CD4-positive, alpha-beta T cell treated with Interleukin-6 at 100 ng/mL for 8 hours (primary cell): ENCODE measurements around the gene THSD4.

ENCODE experiments used
- DNase-seq: peaks from one replicate; pipeline ENCODE4 v3.0.0-alpha.2; 2020; ENCODE audit warnings: mixed read lengths, low spot score

The THSD4 gene

DNA sequence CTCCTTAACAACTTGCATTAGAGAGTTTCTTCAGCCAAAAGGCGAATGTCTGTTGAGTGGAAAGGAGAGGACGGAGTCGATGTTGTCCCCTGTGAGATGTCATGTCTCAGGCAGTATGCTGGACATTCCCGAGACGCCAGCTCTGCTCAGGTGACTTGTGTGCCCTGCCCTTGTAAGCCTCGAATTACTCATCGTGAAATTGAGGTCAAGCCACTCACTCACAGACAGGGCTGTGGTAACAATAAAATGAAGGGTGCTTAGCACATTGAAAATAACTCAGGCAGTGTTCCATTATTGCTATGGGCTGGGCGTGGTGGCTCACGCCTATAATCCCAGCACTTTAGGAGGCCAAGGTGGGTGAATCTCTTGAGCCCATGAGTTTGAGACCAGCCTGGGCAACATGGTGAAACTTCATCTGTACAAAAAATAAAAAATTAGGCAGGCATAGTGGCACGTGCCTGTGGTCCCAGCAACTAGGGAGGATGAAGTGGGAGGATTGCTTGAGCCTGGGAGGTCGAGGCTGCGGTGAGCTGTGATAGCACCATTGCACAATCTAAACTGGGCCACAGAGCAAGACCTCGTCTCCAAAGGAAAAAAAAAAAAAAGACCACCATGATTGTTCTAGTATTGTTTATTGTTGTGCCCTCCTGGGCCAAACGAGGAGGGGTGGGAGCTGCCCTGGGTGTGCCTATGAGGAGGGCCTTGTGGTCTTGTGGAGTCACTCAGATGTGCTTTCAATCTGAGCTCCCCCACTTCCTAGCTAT lies 214.4 kb downstream of the THSD4 start:
- no peak for DNase-seq

DNA sequence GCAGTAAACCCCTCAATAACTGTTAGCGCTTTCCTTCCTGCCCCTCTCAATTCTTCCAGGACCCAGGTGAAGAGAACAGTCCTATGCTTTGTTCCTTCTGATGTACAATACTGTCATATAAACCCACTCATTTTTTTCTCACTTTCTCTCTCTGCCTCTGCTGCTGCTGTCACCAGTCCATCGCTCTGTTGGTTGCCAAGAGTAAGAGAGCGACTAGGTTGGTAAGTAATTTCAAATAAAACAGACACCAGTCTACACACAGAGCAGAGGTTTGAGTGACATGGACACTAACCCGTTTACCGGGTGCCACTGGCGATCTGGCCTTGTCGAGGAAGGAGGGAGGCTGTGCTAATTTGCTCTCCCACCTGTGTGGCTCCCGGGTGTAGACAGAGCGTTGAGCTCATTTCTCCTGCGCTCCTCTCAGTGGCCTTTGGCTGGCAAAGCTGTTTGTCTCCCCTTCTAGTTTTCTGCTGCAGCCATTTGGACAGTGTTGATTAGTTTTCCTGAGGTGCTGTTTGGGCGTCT lies 215.4 kb downstream of the THSD4 start:
- no peak for DNase-seq

DNA sequence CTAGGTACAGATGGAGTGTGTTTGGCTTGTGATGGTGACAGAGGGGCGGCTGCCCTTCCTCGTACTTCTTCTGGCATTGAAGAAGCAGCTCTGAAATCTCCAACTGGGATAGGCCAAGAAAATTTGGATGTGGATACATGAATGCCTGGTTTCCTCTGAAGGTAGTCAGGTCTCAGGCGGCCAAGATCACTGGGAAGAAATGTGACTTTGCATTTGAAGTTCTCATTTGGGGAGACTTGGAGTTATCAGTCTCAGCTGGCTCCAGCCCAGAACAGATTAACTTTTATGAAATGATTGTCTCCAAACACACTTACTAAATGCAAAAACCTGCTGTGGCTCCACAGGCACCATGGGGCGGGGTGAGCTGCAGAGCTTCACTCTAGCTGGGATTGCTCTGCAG lies 215.9 kb downstream of the THSD4 start:
- DNase-seq = no peak

DNA sequence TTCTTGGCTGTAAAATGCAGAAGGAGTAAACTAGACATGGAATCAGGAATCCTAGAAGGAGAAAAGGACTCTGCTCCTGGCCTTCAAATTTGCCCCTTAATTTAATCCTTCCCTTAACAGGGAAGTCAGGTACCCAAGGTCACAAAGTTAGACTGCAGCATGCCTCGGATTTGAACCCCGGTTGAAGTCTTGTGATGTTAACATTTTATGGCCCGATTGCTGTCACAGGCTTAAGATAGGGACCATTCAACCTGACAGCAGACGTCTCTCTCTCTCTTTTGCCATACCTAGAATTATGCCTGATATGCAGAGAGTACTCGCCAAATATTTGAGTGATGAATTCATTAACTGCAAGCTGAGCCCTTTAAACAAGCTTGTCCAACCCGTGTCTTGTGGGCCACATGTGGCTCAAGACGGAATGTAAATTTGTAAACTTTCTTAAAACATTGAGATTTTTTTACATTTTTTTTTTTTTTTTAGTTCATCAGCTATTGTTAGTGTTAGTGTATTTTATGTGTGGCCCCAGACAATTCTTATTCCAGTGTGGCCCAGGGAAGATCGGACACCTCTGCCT lies 217.2 kb downstream of the THSD4 start:
- DNase-seq = no peak

DNA sequence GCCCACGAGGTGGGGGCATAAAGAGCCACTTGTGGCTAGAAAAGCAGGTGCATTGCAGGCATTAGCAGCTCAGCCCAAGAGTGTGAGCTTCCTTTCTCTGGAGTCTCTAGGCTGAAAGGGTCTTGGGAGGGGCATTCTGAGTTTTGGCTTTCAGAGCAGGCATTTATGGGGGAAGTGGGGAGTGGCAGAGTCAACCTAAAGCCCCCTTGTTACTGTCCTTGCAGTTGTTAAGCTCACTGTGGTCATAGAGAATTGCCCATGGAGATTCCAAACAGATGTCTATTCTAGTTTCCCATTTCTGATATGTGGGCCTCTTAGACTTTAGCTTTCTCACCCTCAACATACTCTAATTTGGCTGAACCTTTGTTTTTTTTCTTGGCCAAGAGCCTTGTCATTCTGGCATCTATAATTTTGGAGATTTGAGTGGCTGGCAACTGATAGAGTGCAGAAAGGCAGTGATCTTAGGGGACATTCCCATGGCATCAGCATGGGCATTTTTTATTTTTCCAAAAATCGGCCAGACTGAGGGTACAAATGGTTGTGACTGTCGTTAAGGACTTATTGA lies 217.9 kb downstream of the THSD4 start:
- no peak for DNase-seq

DNA sequence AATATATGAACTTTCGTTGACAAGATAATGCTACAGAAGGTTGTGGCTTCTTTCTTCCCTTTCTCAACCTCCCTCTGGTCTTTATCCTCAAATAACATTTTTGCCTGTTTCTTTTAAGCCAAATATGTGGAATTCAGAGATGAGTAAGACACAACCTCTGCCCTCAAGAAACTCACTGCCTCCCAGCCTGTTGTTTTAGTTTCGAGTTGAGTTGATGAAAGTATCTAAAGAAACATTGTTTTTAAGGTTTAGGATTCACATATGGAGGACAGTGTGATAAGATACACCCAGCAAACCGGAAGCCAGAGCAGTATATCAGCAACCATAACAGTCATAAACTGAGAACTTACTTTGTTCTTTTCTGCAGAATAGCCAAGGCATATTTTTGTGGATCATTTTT lies 218.6 kb downstream of the THSD4 start:
- no peak for DNase-seq

DNA sequence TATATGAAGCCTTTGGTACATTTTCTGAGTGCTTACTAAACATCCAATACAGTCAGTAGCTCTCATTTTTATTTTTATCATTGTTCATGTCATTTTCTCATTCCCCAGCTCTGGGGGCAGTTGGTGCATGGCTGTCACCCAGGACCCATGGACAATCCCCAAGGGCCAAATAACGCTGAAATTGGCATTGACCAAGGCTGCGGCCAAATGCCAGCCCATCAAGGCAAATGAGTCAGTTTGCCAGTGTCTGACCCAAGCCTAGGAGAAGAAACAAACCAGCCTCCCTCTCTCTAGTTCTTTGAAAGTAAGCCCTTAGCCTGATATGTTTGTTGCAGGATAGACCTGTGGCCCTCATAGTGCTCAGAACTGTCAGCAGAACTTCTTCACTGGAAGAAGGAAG lies 219.2 kb downstream of the THSD4 start:
- DNase-seq = no peak

DNA sequence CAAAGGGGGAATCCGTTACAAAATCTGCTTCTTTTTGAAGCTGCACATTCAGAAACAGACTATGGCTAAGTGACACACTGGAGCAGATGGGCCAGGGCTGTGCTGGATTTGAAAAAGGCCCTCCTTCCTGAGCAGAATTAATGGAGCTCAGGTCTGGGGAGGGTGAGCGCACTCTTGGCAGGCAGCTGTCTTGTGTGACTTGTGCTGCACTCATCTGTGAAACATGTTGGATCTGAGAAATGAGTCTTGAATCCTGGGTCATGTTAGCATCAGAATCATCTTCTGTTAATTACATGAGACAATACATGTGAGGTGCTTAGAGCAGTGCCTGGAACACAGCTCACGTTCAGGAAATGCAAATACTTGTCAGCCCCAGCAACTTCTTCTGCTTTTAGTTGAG lies 219.6 kb downstream of the THSD4 start:
- no peak for DNase-seq

DNA sequence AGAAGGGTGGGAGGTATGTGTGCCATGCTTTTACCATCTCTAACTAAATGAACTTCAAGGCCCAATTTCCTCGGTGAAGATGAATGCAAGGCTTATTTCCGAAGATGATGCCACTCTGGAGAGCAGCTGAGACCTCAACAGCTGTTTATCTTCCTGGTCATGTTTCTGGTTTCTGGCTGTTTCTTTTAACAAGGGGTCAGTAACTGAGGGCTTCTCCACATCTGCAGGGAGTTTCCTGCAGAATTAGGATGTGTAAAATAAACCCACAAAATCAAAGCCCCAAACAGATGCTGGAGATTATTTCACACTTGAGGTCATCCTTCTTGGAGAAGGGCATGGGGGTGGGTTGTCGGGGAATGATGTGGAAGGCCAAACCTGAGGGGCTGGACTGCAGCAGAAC lies 220.3 kb downstream of the THSD4 start:
- DNase-seq = no peak

DNA sequence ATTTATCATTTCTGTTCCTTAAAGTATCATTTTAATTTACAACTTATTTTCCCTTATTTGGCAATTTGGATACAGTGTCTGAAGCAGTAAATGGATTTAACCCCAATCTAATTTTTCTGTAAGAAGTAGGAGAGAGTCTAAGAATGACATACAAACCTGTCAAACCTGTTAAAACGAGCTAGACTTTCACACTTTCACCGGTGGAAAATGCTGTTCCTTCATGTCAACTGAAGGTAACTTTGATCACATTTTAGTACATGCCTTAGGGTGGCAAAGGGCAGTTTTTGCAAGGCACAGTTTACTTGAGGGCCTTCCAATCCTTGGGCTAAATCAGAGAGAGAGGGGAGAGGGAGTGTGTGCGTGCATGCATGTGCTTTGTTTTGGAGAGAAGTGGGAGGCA lies 221.4 kb downstream of the THSD4 start:
- DNase-seq = no peak

DNA sequence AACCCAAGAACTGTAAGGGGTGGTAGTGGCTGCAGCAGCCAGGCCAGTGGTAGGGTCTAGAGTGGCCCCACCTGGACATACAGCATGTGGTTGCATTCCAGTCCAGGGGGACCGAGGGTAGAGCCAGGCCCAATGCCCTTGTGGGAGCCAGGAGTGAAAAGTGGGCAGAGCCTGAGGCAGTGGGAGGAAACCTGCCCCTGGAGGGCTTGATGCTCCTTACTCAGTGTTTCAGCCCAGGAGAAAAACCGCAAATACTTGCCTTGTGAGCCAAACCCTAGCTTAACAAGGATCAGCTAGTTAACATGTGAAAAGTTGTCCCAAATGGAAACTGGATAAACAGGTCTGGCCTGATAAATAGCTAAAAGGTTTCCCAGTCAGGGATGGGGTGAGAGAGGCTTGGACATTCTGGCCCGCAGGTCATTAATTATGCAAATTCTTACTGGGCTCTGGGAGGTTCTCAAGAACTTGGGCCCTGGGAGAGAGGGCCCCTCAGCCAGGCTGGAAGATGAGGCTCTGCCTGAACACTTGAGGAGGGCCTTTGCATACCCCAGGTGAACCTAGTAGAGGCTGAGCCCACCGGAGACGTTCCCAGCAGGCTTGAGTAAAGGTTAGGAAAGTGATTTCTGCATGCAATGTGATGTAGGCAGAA lies 222.1 kb downstream of the THSD4 start:
- no peak for DNase-seq

DNA sequence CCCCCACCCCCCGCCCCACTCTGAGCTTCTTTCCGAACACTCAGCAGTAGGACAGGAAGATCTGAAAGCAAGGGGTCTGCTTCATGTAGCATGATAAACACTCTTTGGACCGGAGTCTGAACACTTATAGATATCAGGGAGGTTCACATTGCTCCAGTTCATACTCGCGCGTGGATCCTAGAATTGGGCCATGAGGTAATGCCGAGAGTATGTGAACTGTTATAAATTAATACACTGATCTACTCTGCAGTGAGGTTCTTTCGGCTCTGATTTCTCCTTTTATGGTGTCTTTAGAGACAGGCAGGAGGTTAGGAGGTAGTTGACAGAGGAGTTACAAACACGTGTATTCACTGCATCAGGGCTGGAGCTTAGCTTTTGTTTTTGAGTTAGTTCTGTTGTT lies 223.0 kb downstream of the THSD4 start:
- no peak for DNase-seq

DNA sequence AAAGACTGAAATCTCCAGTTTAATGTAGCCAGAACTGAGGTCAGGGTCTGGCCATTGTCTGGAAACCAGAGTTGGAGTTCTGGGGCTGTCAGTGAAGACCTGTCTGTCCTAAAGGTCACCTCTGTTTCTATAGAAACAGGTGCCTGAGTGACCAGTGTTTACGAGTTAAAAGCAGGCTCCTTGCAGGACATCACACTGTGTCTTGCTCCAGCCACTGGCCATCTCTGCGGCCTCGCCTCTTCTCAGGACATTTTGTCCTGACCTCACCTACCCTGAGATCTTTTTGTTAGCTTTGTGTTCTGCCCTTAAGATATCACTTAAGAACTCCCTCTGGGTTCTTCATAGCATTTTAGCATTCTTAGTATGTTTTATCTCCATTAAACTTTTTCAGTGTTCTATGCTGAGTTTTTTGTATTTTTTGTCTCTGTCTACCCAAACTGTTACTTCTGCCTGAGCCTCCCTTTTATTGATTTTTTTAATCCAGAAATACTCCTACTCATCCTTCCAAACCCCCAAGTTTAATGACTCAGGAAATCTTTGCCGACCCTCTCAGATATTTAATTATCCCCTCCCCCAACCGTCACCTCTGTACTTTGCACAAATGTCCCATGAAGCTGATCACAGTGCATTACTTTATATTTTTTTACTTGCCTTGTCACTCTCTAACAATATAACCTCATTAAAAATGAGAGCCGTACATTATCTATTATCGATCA lies 223.7 kb downstream of the THSD4 start:
- no peak for DNase-seq

DNA sequence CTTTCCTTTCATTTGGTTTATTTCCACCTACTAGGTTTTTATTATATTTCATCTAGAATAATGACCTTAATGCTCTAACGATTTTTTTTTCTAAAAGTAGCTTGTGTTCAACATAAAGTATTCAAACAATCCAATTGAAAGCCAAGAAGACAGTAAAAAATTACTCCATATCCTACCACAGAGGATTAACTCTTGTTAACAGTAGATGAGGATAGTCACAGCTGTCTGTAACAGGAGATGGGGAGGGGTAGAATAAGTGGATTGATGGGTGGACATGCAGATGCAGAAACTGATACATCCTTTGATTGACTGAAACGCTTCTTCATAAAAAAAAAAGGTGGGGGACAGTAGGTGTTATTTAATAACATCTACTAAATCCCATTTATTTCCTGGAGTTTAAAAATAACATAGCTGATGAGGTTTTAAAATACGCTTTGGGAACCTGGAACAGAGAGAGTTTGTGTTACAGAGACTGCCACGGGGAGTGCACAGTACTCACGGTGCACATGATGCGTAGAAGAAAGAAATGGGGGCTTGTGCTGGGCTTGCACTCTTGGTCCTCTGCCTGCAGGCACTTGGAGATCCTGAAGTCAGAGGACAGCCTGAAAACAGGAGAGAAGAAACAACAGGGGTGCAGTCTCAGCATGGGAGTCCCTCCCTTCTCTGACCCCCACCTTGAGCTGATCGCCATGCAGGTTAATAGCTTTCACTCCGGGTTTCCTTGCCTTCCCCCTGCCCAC lies 226.7 kb downstream of the THSD4 start:
- no peak for DNase-seq

DNA sequence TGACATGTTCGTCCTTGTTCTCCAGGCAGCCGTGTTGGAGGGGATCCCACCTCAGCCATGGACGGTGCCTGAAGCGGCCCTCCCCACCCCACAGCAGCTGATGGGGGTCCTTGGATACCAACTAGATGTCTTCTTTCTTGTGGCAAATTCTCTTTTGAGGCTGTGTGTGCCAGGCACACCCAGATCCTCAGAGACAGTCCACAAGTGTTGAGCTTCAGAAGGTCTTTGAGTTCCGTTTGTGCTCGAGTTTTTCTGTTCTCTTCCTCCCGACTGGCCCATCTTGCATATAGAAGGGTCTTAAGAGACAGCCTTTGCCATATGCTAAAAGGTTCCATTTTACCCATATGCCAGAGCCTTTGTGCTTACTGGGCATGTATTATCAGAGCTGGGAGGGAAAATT lies 227.4 kb downstream of the THSD4 start:
- no peak for DNase-seq

DNA sequence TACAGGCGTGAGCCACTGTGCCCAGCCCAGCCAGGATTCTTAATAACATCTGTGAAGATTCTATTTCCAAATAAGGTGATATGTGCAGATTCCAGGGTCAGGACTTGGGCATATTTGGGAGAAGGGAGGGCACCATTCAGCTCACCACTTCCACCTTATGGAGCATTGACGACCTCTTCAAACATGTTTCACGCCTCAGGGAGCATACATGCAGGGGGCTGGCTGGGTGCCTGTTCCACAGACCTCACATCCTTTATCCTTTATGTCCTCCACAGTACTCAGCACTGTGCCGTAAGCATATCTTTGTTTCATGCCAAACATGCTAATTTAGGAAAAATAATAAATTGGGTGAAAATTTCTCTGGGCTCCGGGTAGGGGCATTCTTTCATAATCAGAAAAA lies 229.0 kb downstream of the THSD4 start:
- DNase-seq = no peak

DNA sequence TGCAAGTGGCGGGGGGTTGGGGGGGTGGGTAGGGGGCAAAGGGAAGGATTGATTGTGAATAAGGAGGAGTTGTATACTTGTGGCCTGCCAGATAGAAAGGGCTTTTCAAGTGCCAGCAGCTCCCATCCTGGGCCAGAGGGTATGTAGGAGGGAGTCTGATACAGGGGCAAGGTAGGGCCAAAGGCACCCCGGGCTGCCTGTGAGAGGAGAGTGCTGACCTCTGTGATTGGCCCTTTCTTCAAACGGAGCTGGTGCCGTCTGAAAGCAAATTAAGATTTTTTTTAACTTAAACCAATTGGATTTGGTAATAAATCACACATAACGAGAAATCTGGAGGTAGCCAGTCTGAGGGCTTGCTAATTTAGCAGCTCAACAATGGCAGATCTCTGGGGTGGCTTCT lies 229.9 kb downstream of the THSD4 start:
- no peak for DNase-seq

DNA sequence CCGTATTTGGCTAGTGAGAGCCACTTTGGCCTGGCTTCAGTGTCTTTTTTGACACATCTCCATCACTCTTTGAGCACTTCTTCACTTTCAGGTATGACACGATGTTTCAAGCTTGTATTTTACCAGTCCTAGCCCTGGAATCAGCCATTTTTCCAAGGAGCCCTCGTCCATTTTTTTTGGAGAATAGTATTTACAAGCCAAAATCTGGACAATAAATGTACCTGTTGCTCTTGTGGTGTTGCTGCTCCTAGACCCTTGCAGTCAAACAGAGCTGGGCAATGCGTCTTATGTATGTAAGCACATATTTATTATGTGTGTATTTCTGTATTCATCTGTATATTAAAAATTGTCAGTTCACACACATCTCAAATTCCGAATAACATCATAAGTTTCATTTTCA lies 231.2 kb downstream of the THSD4 start:
- DNase-seq = no peak

DNA sequence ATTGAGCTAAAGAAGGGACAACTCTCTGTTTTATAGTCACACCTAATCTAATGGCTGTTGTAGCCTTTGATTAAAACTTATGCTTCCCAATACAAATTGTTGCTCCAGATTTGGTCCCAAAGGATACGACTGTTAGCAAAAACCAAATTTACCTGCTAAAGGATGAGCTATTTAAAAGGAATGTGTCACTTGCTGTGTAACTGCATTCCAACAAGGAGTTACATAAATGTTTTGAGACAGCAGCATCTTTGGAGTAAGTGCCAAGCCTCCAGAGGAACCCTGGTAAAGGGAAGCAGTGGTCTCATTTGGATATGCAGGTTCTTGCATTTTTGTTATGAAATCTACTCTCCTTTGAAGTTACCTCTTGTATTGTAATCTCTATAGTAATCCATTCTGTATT lies 233.3 kb downstream of the THSD4 start:
- DNase-seq = no peak

DNA sequence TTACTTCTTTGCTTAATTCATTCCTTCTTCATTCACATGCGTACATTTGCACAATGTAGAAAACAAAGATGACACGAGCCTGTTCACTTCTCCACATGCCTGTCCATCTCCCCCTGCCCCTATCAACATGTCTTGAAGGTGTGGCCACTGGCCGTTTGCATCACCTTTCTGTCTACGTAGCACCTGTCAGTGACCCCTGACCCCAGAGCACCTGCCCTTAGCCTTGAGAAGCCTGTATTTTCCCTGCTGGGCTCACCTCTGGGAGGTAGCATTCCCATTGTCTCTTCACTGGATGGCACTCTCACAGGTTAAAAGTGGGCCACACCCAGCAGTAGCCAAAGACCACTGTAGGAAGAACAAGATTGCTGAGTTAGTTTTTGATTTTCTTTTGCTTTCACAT lies 234.1 kb downstream of the THSD4 start:
- no peak for DNase-seq

DNA sequence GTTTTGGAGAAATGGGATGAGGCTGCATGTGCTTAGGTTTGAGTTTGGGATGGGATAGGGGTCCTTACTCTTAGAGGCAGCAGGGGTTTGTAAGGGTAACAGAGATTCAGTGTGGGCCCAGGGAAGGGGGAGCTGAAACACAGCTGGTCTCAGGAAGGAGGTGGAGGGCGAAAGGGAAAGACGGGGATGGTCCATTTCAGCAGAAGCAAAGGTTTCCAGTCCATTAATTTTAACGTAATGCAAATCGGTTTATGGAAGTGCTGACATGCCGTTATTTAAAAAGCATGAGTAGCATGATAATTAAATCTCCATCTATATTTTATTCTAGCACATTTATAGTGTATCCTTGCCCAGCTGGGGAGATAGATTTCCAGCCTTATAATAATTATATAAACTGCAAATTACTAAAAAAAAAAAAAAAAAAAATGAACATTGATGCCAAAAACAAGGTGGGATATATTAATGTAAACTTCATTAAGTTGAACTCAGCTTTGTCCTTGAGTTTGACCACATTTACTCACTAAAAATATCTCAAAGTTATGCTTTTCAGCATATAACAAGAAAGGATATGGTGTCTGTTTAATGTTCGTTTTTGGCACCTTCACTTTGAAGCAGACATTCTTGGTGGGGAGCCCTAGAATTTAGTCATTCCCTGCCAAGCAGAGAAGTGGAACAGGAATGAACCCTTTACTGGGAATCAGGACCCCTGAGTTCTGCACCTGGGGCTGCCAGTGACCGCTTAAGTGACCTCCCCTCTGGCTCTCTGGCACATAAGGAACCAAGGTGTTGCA lies 234.7 kb downstream of the THSD4 start:
- no peak for DNase-seq
